ENCODE data around the gene SERGEF.

The SERGEF gene

GRCh38 chr11:17744151-17744940, 268.5 kb downstream of the SERGEF start:
- DNase-seq = no peak

- no peak for DNase-seq
These were observed 269.1 kb downstream of the SERGEF start for GRCh38 chr11:17743808-17744119.

- DNase-seq = no peak
These were observed 269.6 kb downstream of the SERGEF start for GRCh38 chr11:17743026-17743807.

- no peak for DNase-seq
These were observed 270.8 kb downstream of the SERGEF start for GRCh38 chr11:17742019-17742418.

GRCh38 chr11:17741487-17741886, 271.4 kb downstream of the SERGEF start:
- DNase-seq = no peak

GRCh38 chr11:17740649-17741235, 272.1 kb downstream of the SERGEF start:
- DNase-seq = no peak

- DNase-seq = no peak
These were observed 272.9 kb downstream of the SERGEF start for GRCh38 chr11:17739945-17740338.

- no peak for DNase-seq
These were observed 274.5 kb downstream of the SERGEF start for GRCh38 chr11:17738151-17738973.
